ENCODE data around the gene EPSTI1.

EPSTI1 gene

GRCh38 chr13:42969565-42970172 lies 22.4 kb downstream of the EPSTI1 start:
- DNase-seq = peak; percentile 90

GRCh38 chr13:42968906-42969305 lies 23.1 kb downstream of the EPSTI1 start:
- DNase-seq = no peak

GRCh38 chr13:42967660-42968059 lies 24.4 kb downstream of the EPSTI1 start:
- DNase-seq = no peak

GRCh38 chr13:42965281-42965680 lies 26.8 kb downstream of the EPSTI1 start:
- DNase-seq = no peak

GRCh38 chr13:42964761-42965161 lies 27.3 kb downstream of the EPSTI1 start:
- DNase-seq = no peak

- no peak for DNase-seq
These were observed 32.4 kb downstream of the EPSTI1 start for GRCh38 chr13:42959615-42960014.

- DNase-seq = no peak
These were observed 34.2 kb downstream of the EPSTI1 start for GRCh38 chr13:42957881-42958280.

- DNase-seq = no peak
These were observed 41.9 kb downstream of the EPSTI1 start for GRCh38 chr13:42950181-42950580.

GRCh38 chr13:42947925-42948324 lies 44.1 kb downstream of the EPSTI1 start:
- no peak for DNase-seq

- DNase-seq = no peak
These were observed 45.1 kb downstream of the EPSTI1 start for GRCh38 chr13:42946927-42947326.

- no peak for DNase-seq
These were observed 62.0 kb downstream of the EPSTI1 start for GRCh38 chr13:42929886-42930535.

GRCh38 chr13:42926555-42926954 lies 65.5 kb downstream of the EPSTI1 start:
- DNase-seq = no peak

GRCh38 chr13:42926043-42926442 lies 66.0 kb downstream of the EPSTI1 start:
- no peak for DNase-seq

GRCh38 chr13:42925626-42926025 lies 66.4 kb downstream of the EPSTI1 start:
- no peak for DNase-seq

GRCh38 chr13:42924344-42924743 lies 67.7 kb downstream of the EPSTI1 start:
- DNase-seq = no peak

- no peak for DNase-seq
These were observed 84.3 kb downstream of the EPSTI1 start for GRCh38 chr13:42907745-42908144.

- no peak for DNase-seq
These were observed 85.8 kb downstream of the EPSTI1 start for GRCh38 chr13:42906257-42906656.

GRCh38 chr13:42905579-42905978 lies 86.5 kb downstream of the EPSTI1 start:
- no peak for DNase-seq

- no peak for DNase-seq
These were observed 92.8 kb downstream of the EPSTI1 start for GRCh38 chr13:42899266-42899665.

- DNase-seq = no peak
These were observed 96.3 kb downstream of the EPSTI1 start for GRCh38 chr13:42895776-42896175.

- no peak for DNase-seq
These were observed 97.2 kb downstream of the EPSTI1 start for GRCh38 chr13:42894765-42895243.

GRCh38 chr13:42893214-42893671 lies 98.8 kb downstream of the EPSTI1 start:
- no peak for DNase-seq

- DNase-seq = no peak
These were observed 99.3 kb downstream of the EPSTI1 start for GRCh38 chr13:42892760-42893159.

GRCh38 chr13:42891591-42891990 lies 100.5 kb downstream of the EPSTI1 start:
- no peak for DNase-seq

- no peak for DNase-seq
These were observed 106.7 kb downstream of the EPSTI1 start for GRCh38 chr13:42885325-42885724.

All from stimulated activated CD4-positive, alpha-beta T cell treated with anti-CD3 and anti-CD28 coated beads, Interleukin-15, amount 100 ng/mL, for 24 hours (primary cell).